SK-N-SH treated with all-trans-retinoic acid at 6 μM for 48 hours (cell line): ENCODE measurements around the gene PID1.

Experiments
- BACH2 ChIP-seq: fragments of 250-450 bp; sonication (Bioruptor Pico); IDR thresholded peaks from 2 replicates; pipeline ENCODE4 v1.9.0; 2021; ENCODE audit warnings: mild to moderate bottlenecking, borderline replicate concordance
- ESRRG ChIP-seq: fragments of 250-450 bp; sonication (Bioruptor Pico); IDR thresholded peaks from 2 replicates; pipeline ENCODE4 v1.6.1; 2021; ENCODE audit warnings: mild to moderate bottlenecking
- RARB ChIP-seq: fragments of 250-450 bp; sonication (Bioruptor Pico); IDR thresholded peaks from 2 replicates; pipeline ENCODE4 v1.8.0; 2021; ENCODE audit warnings: mild to moderate bottlenecking, moderate library complexity
- TCF4 ChIP-seq: fragments of 250-450 bp; sonication (Bioruptor Pico); IDR thresholded peaks from 2 replicates; pipeline ENCODE4 v1.8.0; 2021; ENCODE audit warnings: mild to moderate bottlenecking, moderate library complexity, borderline replicate concordance
- ZFP30 ChIP-seq: fragments of 450-650 bp; formaldehyde crosslinking; IDR thresholded peaks from 2 replicates; pipeline ENCODE4 v1.5.0; 2022; ENCODE audit warnings: mild to moderate bottlenecking, moderate library complexity
- ZNF565 ChIP-seq: fragments of 450-650 bp; formaldehyde crosslinking; conservative IDR thresholded peaks from 2 replicates; pipeline ENCODE4 v1.5.0; 2020; ENCODE audit warnings: low read depth, mild to moderate bottlenecking, moderate library complexity
- ZNF8 ChIP-seq: fragments of 450-650 bp; formaldehyde crosslinking; IDR thresholded peaks from 2 replicates; pipeline ENCODE4 v1.5.0; 2020; ENCODE audit warnings: mild to moderate bottlenecking, moderate library complexity

- no peak for TF ChIP-seq ZNF565
- no peak for TF ChIP-seq ESRRG (CRISPR knock-in tag)
- TF ChIP-seq ZFP30 = no peak
- TF ChIP-seq RARB (CRISPR knock-in tag) = no peak
- no peak for TF ChIP-seq ZNF8 (CRISPR knock-in tag)
- no peak for TF ChIP-seq TCF4 (CRISPR knock-in tag)
- TF ChIP-seq BACH2 = no peak
Measured at GRCh38 chr2:229210641-229211040, 60.4 kb downstream of the PID1 start.
